ENCODE results near the gene TPRX1.
"Not testable (repeated sequence)": the region's sequence is repeated elsewhere in the genome, so short reads cannot be mapped to it uniquely, and the experiment has no call there.

Gene TPRX1

DNA sequence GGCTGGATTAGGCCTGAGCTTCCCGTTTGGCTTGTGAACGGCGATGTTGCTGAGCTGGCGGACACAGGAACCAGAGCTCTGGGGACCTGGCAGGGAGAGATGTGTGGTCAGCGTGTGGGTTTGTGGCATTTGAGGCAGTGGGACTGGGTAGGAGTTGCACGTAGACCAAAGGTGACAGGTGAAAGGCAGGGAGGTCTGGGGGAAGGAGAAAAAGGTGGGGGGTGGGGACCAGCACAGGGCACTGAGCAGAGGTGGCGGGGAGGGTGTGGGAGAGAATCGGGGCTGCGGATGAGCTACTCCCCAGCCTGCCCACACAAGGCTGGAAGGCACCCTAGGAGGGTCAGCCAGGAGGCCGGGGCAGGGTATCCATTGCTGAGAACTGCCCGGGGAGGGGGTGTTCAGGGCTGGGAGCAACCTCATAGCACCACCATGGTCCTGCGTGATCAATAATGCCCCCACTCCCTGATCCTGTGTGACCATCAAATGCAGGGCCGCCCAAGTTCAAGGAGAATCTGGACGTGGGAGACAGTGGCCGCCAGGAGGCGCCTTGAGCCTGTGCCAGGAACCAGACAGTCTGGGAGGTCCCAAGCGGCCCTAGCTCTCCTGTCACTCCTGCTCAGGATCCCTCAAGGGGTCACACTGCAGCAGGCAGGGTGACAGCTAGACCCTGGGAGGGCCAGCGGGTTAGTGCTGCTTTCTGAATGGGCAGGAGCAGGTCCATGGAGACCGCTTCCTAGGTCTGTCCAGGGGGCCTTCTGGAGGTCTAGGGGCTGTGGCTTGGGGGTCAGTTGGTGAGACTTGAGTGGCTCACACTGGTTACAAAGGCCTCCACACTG lies 38.6 kb downstream of the TPRX1 start:
- peak; percentile 78 for DNase-seq

DNA sequence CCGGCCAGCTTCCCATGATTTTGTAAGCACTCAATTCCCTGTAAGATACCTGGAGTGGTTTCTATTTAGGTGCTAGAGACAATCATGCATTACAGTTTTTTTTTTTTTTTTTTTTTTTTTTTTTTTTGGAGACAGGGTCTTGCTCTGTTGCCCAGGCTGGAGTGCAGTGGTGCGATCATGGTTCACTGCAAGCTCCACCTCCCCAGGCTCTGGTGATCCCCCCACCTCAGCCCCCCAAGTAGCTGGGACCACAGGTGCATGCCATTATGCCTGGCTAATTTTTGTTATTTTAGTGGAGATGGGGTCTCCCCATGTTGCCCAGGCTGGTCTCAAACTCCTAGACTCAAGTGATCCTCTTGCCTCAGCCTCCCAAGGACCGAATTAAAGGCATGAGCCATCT lies 39.6 kb downstream of the TPRX1 start:
- not testable (repeated sequence) for DNase-seq

GRCh38 chr19:47762615-47763308 lies 41.6 kb downstream of the TPRX1 start:
- no peak for DNase-seq

DNA sequence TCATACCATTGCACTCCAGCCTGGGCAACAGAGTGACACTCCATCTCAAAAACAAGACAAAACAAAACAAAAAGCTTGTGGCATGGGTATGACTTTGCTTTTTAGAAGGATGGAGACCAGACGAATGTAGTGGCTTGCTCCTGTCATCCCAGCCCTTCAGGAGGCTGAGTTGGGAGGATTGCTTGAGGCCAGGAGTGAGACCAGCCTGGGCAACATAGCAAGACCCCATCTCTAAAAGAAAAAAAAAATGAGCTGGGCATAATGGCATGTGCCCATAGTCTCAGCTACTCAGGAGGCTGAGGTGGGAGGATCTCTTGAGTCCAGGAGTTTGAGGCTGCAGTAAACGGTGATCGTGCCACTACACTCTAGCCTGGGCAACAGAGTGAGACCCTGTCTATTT lies 42.2 kb downstream of the TPRX1 start:
- no peak for DNase-seq

DNA sequence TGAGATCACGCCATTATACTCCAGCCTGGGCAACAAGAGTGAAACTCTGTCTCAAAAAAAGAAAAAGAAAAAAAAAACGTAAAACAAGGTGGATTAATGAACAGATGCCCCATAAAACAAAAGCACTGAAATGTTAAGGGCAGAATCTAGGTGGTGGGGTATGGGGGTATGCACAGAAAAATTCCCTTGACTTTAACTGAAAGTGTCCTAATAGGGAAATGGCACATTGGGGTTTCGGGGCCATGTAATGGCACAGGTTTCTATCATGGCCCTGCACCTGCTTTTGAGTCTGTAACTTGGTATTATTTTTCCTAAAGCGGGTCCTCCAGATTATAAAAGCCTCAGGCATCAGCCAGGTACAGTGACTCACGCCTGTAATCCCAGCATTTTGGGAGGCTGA lies 42.8 kb downstream of the TPRX1 start:
- no peak for DNase-seq

- DNase-seq = no peak
Measured at GRCh38 chr19:47760632-47760999, 43.7 kb downstream of the TPRX1 start.

DNA sequence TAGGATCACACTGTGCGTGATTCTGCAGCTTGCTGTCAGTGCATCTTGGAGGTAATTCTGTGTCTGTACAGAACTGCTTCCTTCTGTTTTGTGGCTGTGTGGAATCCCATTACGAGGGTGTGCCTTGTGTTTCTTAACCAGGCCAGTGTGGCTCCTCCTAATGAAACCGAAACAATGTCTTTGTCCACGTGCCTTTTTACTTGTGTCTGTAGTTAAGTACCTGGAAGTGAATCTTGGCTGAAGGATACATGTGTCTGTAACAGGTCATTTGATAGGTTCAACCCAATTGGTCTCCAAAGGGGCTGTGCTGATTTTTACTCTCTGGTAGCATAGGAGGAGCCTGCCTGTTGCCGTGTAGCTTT lies 45.9 kb downstream of the TPRX1 start:
- no peak for DNase-seq

DNA sequence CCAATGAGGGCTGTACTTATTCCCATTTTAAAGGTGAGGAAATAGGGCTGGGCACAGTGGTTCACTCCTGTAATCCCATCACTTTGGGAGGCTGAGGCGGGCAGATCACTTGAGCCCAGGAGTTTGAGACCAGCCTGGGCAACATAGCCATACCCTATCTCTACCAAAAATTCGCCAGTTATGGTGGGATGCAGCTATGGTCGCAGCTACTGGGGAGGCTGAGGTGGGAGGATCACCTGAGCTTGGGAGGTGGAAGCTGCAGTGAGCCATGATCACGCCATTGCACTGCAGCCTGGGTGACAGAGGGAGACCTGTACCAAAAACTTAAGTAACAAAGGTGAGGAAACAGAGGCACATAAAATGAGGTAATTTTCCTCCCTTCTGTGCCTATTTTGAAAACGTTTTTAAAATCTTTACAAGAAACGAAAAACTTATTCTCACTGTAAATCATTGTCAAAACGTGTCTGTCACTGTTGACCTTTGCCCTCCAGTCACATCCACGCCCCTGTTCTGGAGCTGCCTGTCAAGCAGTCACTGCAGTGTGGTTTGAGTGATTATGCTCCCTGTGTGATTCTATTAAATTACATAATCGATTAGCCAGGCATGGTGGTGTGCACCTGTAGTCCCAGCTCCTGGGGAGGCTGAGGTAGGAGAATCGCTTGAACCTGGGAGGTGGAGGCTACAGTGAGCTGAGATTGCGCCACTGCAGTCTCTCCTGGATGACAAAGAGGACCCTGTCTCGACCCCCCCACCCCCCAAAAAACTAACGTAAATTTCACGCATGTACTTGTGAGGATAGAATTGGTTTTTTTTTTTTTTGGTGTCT lies 46.5 kb downstream of the TPRX1 start:
- DNase-seq = no peak

DNA sequence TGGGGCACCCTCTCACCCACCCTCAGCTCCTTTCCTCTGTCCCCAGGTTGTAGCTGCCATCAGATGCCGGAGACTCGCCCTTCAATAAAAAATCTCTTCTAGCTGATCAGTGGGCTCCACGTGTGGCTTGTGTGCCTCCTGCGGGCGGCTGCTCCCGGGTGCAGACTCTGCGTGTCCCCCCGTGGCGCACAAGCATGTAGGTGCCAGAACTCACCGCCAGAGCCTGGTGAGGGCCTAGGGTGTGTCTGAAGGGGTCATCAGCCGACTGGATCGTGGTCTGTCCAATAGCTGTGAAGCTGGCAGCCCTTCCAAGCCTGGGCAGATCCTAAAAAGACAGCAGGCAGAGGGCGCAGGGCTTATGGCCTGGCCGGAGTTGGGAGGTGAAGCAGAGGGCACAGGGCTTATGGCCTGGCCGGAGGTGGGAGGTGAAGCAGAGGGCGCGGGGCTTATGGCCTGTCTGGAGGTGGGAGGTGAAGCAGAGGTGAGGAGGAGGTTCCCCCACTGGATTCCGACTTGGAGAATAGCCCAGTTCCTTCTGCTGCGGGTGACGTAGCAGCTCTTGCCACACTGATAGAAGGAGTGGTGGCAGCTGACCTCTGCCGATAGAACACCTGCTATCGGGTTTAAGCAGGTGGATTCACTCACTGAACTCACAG lies 47.3 kb downstream of the TPRX1 start:
- DNase-seq = no peak

- no peak for DNase-seq
Measured at GRCh38 chr19:47756627-47756929, 47.8 kb downstream of the TPRX1 start.

DNA sequence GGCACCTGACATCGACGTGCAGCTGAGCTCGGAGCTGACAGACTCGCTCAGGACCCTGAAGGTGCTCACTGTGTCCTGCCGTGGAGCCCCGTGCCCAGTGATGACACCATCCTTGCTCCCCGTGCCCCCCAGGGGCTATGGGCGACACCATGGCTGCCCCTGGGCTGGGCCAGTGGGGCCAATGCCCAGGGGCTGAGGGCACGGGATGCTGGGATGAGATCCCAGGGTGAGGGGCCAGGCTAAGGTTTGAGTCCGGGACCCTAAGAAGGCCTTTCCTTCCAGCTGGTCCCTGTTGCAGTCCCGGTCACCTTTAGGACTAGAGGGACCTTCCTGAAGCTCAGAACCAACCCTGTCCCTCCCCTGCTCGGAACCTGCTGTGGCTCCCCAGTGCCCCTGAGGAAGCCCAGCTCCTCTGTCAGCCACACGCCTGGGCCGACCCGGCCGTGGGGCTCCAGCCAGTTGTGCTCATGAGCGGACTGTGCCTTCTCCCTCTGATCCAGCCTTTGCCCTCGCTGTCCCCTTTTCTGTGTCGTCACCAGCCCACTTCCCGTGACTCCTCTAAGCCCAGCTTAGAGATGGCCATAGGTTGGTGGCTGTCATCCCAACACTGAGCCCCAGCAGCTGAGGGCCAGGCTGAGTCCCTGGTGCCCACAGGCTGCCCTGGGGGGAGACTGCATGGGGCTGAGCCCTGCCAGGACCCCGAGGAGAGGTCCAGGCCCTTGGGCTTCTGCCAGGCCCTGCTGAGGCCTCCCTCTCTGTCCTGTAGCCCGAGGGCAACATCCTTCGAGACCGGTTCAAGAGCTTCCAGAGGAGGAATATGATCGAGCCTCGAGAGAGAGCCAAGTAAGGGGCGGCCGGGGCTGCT lies 48.4 kb downstream of the TPRX1 start:
- DNase-seq = no peak

- DNase-seq = no peak
Measured at GRCh38 chr19:47755065-47755761, 49.1 kb downstream of the TPRX1 start.

DNA sequence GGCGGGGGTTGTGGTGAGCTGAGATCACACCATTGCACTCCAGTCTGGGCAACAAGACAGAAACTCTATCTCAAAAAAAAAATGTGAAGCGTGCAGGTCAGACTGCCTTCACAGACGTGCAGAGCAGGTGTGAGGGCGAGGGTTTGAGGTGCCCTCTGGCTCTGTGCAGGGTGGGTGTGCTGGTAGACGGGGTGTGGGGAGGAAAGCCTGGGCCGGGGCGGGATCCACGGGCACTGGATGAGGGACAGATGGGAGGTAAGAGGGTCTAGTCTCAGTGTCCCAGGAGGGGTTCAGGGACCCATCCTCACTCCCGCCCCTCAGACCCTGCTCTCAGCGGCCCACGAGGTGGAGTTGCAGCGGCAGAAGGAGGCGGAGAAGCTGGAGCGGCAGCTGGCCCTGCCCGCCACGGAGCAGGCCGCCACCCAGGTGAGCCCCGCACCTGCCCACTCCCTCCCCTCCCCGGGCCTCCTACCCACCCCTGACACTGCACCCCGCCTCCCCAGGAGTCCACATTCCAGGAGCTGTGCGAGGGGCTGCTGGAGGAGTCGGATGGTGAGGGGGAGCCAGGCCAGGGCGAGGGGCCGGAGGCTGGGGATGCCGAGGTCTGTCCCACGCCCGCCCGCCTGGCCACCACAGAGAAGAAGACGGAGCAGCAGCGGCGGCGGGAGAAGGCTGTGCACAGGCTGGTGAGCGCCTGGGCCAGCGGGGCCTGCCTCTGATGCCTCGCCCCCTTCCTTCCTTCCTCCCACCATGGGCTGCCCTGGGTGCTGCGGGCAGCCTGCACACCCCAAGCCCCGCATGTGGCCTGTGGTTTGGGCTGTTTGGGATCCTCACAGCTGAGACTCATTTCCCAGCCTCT lies 49.9 kb downstream of the TPRX1 start:
- no peak for DNase-seq

DNA sequence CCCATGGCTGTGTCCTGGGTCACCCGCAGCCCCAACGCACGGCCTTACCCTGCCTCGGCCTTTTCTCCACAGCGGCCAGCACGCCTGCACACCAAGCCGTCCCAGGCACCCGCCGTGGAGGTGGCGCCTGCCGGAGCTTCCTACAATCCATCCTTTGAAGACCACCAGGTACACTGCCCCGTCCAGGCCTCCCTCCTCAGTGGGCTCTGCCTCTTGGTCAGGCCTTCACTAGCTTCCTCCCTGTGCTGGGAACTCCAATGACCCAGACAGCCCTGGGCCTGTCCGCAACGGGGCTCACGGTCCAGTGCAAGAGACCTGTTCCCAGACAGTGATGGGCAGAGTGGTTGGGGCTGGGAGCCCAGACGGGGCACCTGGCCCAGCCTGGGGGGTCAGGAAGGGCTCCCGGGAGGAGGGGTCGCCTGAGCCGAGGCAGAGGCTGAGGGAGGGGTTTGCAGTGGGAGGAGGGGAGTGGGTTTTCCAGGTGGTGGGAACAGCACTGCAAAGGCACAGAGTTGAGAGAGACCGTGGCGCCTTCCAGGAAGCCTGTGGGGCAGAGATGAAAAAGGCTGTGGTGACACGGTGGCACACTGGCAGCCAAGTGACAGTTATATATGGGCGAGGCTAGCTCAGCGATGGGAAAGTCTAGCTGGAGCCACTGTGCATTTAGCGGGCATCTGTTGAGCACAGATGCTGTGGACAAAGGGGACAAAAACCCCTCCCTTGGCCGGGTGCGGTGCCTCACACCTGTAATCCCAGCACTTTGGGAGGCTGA lies 51.7 kb downstream of the TPRX1 start:
- DNase-seq = no peak
